Adipose tissue (tissue), 3 donors: ENCODE results near the gene ATF7IP2. TPM values are rescaled to one million over a fixed set of nuclear protein-coding genes. Genes with fewer than 3 reads are reported as not detected.

Experiments
- H3K27ac ChIP-seq: one replicate; pipeline ENCODE4 v1.5.1; 2013; ENCODE audit warnings: low read depth, low read length
- WGBS, 3 donors: extraction: QIAGEN DNeasy Blood & Tissue Kit; methylation state at CpG; one replicate each; pipeline ENCODE4 v1.1.7; 2013; 5-methylcytosine and 5-hydroxymethylcytosine counted together
- polyA plus RNA-seq, 3 donors: library from polyadenylated mRNA; stranded (reverse); fragments of 200-250 nt; gene quantifications; one replicate each; pipeline ENCODE4 v1.2.3, GENCODE V29; 2013
- donor health status: healthy with polysubstance abuse.
- donor health status: Bipolar disorder and iron deficiency.
- donor health status: healthy.

ATF7IP2 gene
- polyA plus RNA-seq, 3 donors: 7.0 to 10.9 (median 7.8) TPM

DNA sequence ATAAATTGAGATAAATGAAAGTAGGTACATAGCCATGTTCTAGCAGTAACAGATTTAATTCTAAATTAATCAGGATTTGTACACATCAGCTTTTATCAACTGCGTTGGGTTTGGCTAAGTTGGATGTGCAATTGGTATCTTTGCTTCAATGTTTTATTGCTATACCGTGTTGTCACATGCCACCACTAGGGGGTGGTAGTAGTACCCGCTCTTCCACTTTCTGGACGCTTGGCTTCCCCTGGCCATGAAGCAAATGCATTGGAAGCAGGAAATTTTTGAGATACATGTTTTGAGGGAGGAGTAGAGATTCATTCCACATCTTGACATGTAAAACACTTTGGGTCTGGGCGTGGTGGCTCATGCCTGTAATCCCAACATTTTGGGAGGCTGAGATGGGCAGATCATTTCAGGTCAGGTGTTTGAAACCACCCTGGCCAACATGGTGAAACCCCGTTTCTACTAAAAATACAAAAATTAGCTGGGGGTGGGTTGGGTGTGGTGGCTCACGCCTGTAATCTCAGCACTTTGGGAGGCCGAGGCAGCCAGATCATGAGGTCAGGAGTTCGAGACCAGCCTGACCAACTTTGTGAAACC, 135.9 kb downstream of the ATF7IP2 start:
- H3K27ac ChIP-seq: no peak overlapping the region
- WGBS, 3 donors: 36 to 51% (median 50%) methylated on average over 9 of the region's 9 CpGs

DNA sequence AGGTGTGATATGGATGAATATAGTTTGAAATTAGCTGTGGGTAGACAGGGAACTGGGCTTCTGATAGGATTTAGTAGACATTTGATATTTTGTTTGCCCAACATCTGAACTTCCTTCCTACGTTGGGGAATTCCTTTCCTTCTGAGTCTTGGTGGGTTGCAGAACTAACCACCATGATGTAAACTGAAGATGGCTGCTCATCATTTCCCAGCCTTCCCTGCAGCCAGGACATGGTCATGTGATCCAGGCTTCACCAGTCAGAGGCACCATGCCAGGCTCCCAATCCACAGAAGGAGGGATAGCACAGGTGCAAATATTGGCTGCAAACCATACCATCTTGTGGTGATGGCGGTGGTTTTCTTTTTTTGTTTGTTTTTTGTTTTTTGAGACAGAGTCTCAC, 137.1 kb downstream of the ATF7IP2 start:
- 74 to 85% (median 78%) methylated on average over 2 of the region's 2 CpGs for WGBS, 3 donors
- no peak overlapping the region for H3K27ac ChIP-seq

DNA sequence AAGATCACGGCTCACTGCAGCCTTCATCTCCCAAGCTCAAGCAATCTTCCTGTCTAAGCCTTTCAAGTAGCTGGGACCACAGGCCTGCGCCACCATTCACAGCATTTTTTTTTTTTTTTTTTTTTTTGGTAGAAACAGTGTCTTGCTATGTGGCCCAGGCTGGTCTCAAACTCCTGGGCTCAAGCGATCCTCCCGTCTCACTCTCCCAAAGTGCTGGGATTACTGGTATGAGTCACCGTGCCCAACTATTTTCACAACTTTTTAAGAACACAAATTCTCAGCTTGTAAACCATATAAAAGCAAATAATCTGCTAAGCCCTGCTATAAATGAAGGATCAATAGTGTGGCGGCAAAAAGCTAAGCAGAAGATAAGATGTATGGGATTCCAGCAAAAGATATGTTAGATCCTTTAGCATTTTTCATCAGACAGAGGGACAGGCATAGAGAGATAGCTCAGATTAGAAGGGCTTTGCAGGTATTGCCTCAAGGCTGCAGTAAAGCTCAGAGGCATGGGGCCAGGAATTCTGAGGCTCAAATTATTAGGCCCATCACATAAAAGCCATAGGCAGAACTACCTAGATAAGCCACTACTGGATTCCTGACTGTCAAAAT, 139.5 kb downstream of the ATF7IP2 start:
- no peak overlapping the region for H3K27ac ChIP-seq

DNA sequence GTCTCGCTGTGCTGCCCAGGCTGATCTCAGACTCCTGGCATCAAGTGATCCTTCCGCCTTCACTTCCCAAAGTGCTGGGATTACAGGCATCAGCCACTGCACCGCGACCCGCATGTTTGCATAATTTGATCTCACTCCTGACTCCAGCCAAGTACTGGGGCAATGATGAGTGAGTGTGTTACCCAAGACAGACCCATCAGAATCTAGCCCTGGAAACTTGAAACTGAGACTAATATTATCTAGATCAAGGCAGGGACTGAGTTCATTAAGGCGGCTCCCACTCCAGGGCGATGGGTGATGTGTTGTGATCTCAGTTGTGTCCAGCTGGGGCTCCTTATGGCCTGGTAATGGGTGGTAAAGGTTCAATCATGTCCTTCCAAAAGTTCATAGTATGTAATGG, 141.1 kb downstream of the ATF7IP2 start:
- 84 to 96% (median 86%) methylated on average over 7 of the region's 7 CpGs for WGBS, 3 donors
- no peak overlapping the region for H3K27ac ChIP-seq

More for the DNA sequence above, 139.5 kb downstream of the ATF7IP2 start:
- WGBS, 3 donors: 93 to 97% (median 94%) methylated on average over 6 of the region's 6 CpGs

DNA sequence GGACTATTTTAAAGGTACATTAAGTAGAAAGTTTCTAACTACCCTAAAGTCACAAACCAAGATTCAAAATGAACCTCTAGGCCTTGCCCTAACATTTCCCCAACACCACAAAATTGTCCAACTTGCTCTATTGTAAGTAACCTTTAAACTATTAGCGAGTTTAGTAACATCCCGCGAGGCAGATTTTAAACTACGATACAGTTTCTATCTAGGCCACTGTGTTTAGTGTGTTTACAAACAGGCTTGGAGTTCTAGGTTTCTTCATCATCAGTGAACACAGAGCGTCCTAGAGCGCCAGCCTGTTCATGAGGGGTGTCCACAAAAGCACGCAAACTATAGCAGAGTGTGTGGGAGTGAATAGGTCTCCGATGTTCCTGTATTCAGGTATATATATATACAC, 142.8 kb downstream of the ATF7IP2 start:
- H3K27ac ChIP-seq: no peak overlapping the region
- WGBS, 3 donors: 93 to 96% (median 95%) methylated on average over 8 of the region's 8 CpGs

DNA sequence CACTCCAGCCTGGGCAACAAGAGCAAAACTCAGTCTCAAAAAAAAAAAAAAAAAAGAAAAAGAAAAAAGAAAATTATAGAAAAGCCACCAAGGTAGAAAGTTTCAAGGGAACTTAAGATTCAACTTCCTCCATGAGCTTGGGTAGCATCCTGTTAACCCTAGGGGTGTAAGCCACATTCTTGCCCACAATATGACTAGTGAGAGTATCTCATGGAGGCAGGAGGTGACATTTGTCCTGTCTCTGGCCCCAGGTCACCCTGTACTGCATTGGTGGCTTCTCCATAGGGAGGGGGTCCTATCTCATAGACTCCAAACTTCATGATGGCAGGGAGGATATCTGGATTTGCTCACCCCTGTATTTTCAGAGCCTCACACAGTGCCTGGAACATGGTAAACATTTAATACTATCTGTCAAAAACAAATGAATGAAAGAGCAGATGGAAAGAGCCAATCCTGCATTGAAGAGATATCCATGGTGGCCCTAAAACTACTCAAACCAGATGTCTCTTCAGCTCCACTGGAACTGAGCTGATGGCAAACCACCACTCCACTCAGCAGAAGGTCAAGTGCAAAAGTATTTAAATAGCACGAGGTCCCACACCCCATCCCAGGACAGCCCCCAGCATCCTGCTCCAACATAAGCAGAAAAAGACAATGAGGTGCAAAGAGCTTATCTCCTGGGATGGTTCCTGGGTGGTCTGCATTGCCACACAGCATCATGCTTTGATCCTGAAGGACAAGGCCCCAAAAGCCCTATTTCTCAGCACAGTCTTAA, 144.2 kb downstream of the ATF7IP2 start:
- no peak overlapping the region for H3K27ac ChIP-seq
- WGBS, 3 donors: 69 to 86% (median 79%) methylated on average over 1 of the region's 1 CpG

DNA sequence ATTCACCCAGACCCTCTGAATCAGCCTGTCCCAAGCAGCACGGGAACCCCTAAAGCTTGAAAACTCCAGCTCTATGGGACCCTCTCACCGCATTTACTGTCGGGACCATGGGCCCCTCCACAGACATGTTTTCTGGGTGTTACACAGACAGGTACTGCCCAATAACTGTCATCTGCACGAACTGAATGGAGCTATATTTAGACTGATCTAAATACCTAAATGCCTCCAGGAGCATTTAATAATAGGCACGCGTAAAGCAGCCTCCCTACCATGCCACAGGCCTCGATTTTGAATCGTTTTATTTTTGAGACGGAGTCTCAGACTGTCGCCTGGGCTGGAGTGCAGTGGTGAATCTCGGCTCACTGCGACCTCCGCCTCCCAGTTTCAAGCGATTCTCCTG, 144.8 kb downstream of the ATF7IP2 start:
- H3K27ac ChIP-seq: no peak overlapping the region
- 83 to 94% (median 85%) methylated on average over 12 to 14 of the region's 14 CpGs for WGBS, 3 donors

DNA sequence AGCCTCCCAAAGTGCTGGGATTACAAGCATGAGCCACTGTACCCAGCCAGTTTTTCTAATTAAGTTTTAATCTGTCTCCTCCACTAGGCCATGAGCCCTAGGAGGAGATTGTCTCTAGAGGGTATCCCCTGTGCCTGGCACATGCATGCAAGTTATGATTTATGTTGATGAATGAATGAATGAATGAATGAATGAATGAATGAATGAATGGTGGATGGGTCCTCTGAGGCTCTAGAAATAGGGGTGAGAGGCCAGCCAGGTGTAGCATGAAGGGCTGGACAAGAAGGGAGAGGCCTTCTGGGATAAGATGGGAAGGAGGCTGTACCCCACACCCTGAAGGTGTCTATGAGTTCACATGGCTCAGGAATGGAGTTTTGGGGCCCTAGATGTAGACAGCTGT, 145.7 kb downstream of the ATF7IP2 start:
- H3K27ac ChIP-seq: no peak overlapping the region

Other genes starting within 250 kb of the ATF7IP2 start
- under 1 TPM; 0.03 to 0.11 (median 0.04) TPM for gene GRIN2A, start 203.6 kb upstream of the ATF7IP2 start, polyA plus RNA-seq
- gene EMP2, start 194.5 kb downstream of the ATF7IP2 start, polyA plus RNA-seq: 10 to 100 TPM; 14.0 to 52.4 (median 23.5) TPM